Measurements from ENCODE around the gene ZNF630. TPM values are rescaled to one million over a fixed set of nuclear protein-coding genes. Genes with fewer than 3 reads are reported as not detected.
"Not testable (repeated sequence)": the region's sequence is repeated elsewhere in the genome, so short reads cannot be mapped to it uniquely, and the experiment has no call there.

Gene ZNF630
- total RNA-seq (2014; rRNA removed; shearing (Covaris generic); ENCODE audit: low replicate concordance): 4.5 and 21.3 TPM in 2 replicates

GRCh38 chrX:48071064-48071985, at the start of gene ZNF630:
Gene ZNF630 (minus strand): TSS chrX:48071640. CDS start chrX:48066886, 4,754 bp downstream.
- DNase-seq (ENCODE audit: low read depth): peak; percentile 82

GRCh38 chrX:48107717-48108116, 36.3 kb upstream of the ZNF630 start:
- in situ Hi-C loops (cut with HindIII; ENCODE audit: low pct_unique_long_range_greater_than_20kb, low sequenced_read_pairs): no loop called here
- no peak for DNase-seq (ENCODE audit: low read depth)

More at GRCh38 chrX:48071064-48071985, at the start of gene ZNF630:
- in situ Hi-C loops (cut with HindIII; ENCODE audit: low pct_unique_long_range_greater_than_20kb, low sequenced_read_pairs): no loop called here

GRCh38 chrX:48102874-48103374, 31.5 kb upstream of the ZNF630 start:
- in situ Hi-C loops (cut with HindIII; ENCODE audit: low pct_unique_long_range_greater_than_20kb, low sequenced_read_pairs): no loop called here
- DNase-seq (ENCODE audit: low read depth): no peak

GRCh38 chrX:48101443-48101842, 30.0 kb upstream of the ZNF630 start:
- in situ Hi-C loops (cut with HindIII; ENCODE audit: low pct_unique_long_range_greater_than_20kb, low sequenced_read_pairs): no loop called here
- DNase-seq (ENCODE audit: low read depth): no peak

- in situ Hi-C loops (cut with HindIII; ENCODE audit: low pct_unique_long_range_greater_than_20kb, low sequenced_read_pairs): not testable (repeated sequence)
These were observed 21.1 kb upstream of the ZNF630 start for GRCh38 chrX:48092558-48092957.

GRCh38 chrX:48090123-48090522, 18.7 kb upstream of the ZNF630 start:
- DNase-seq (ENCODE audit: low read depth): no peak
- in situ Hi-C loops (cut with HindIII; ENCODE audit: low pct_unique_long_range_greater_than_20kb, low sequenced_read_pairs): no loop called here

More at GRCh38 chrX:48092558-48092957, 21.1 kb upstream of the ZNF630 start:
- not testable (repeated sequence) for DNase-seq (ENCODE audit: low read depth)

GRCh38 chrX:48086082-48086481, 14.6 kb upstream of the ZNF630 start:
- DNase-seq (ENCODE audit: low read depth): peak; percentile 30
- in situ Hi-C loops (cut with HindIII; ENCODE audit: low pct_unique_long_range_greater_than_20kb, low sequenced_read_pairs): no loop called here

- in situ Hi-C loops (cut with HindIII; ENCODE audit: low pct_unique_long_range_greater_than_20kb, low sequenced_read_pairs): no loop called here
- DNase-seq (ENCODE audit: low read depth): no peak
These were observed 12.3 kb upstream of the ZNF630 start for GRCh38 chrX:48083706-48084105.

- in situ Hi-C loops (cut with HindIII; ENCODE audit: low pct_unique_long_range_greater_than_20kb, low sequenced_read_pairs): no loop called here
- DNase-seq (ENCODE audit: low read depth): peak; percentile 36
These were observed 11.8 kb upstream of the ZNF630 start for GRCh38 chrX:48083212-48083611.

GRCh38 chrX:48076343-48076742, 4.9 kb upstream of the ZNF630 start:
- in situ Hi-C loops (cut with HindIII; ENCODE audit: low pct_unique_long_range_greater_than_20kb, low sequenced_read_pairs): no loop called here
- DNase-seq (ENCODE audit: low read depth): no peak

GRCh38 chrX:48071986-48072605, 656 bp upstream of the ZNF630 start:
- in situ Hi-C loops (cut with HindIII; ENCODE audit: low pct_unique_long_range_greater_than_20kb, low sequenced_read_pairs): no loop called here
- no peak for DNase-seq (ENCODE audit: low read depth)

- in situ Hi-C loops (cut with HindIII; ENCODE audit: low pct_unique_long_range_greater_than_20kb, low sequenced_read_pairs): no loop called here
- DNase-seq (ENCODE audit: low read depth): no peak
These were observed 3.1 kb downstream of the ZNF630 start for GRCh38 chrX:48068096-48068887.

- DNase-seq (ENCODE audit: low read depth): no peak
- in situ Hi-C loops (cut with HindIII; ENCODE audit: low pct_unique_long_range_greater_than_20kb, low sequenced_read_pairs): no loop called here
These were observed 7.2 kb downstream of the ZNF630 start for GRCh38 chrX:48064261-48064660.

GRCh38 chrX:48059296-48059639, 12.2 kb downstream of the ZNF630 start:
- no peak for DNase-seq (ENCODE audit: low read depth)
- in situ Hi-C loops (cut with HindIII; ENCODE audit: low pct_unique_long_range_greater_than_20kb, low sequenced_read_pairs): no loop called here

- no peak for DNase-seq (ENCODE audit: low read depth)
- in situ Hi-C loops (cut with HindIII; ENCODE audit: low pct_unique_long_range_greater_than_20kb, low sequenced_read_pairs): no loop called here
These were observed 12.7 kb downstream of the ZNF630 start for GRCh38 chrX:48058621-48059295.

- DNase-seq (ENCODE audit: low read depth): no peak
- in situ Hi-C loops (cut with HindIII; ENCODE audit: low pct_unique_long_range_greater_than_20kb, low sequenced_read_pairs): no loop called here
These were observed 24.6 kb downstream of the ZNF630 start for GRCh38 chrX:48046846-48047245.

- DNase-seq (ENCODE audit: low read depth): no peak
- in situ Hi-C loops (cut with HindIII; ENCODE audit: low pct_unique_long_range_greater_than_20kb, low sequenced_read_pairs): no loop called here
These were observed 25.8 kb downstream of the ZNF630 start for GRCh38 chrX:48045410-48046311.

Data from Caki2 (cell line).